A549 (cell line): Measurements from ENCODE around the gene PDK4. TPM values are rescaled to one million over a fixed set of nuclear protein-coding genes. Genes with fewer than 3 reads are reported as not detected.

Source experiments
- ATAC-seq, 2 experiments: fragments of 200-7000 bp in 1 of 2; fragments of >200 bp in 1 of 2; cut with Nextera tagmentation in 1 of 2; cut with Tn5 transposase in 1 of 2; 3 replicates each; pipeline versions ENCODE4 v1.8.0 to v1.9.1; 2018 to 2020; ENCODE audit warnings: mild to moderate bottlenecking in 1 of 2, moderate library complexity in 1 of 2
- CTCF ChIA-PET: fragments of 300-600 bp; sonication (Branson Sonifier 250); formaldehyde crosslinking; extraction: SDS; loops from one replicate; lab custom pipeline; 2021; ENCODE audit warnings: antibody characterized with exemption, inconsistent platforms; lab: Yijun Ruan, JAX
- POLR2A ChIA-PET: fragments of 350-600 bp; formaldehyde crosslinking; extraction: SDS; loops from one replicate; lab custom pipeline; 2021; ENCODE audit warnings: antibody characterized with exemption, inconsistent platforms; lab: Yijun Ruan, JAX
- DNase-seq, 2 experiments: peaks; one replicate each; pipeline versions ENCODE4 v3.0.0 to v3.0.0-alpha.2; 2011 to 2016; ENCODE audit warnings: low read depth in 1 of 2, low spot score in 1 of 2
- FAIRE-seq: peaks from 2 replicates; lab custom pipeline; 2011; peaks lifted over from hg19 to GRCh38; lab: Jason Lieb, UNC
- H3K27ac ChIP-seq, 2 experiments: fragments of >200 bp; sonication (Bioruptor Twin); formaldehyde crosslinking; 3 replicates each; pipeline ENCODE4 v1.5.1; 2016 to 2017
- H3K4me1 ChIP-seq: fragments of >200 bp; sonication (Bioruptor Twin); formaldehyde crosslinking; 3 replicates; pipeline ENCODE4 v1.6.1; 2016
- H3K4me2 ChIP-seq: fragments of >200 bp; sonication (Bioruptor Twin); formaldehyde crosslinking; 3 replicates; pipeline ENCODE4 v1.6.1; 2016
- H3K4me3 ChIP-seq: fragments of >200 bp; sonication (Bioruptor Twin); formaldehyde crosslinking; 3 replicates; pipeline ENCODE4 v1.5.1; 2016
- H3K9me3 ChIP-seq: fragments of >200 bp; sonication (Bioruptor Twin); formaldehyde crosslinking; 3 replicates; pipeline ENCODE4 v1.6.1; 2016
- BHLHE40 ChIP-seq: IDR thresholded peaks from 2 replicates; pipeline ENCODE4 v1.6.1; 2012; ENCODE audit warnings: low read depth, low read length, inconsistent platforms
- CTCF ChIP-seq: fragments of >200 bp; sonication (Bioruptor Twin); formaldehyde crosslinking; IDR thresholded peaks from 3 replicates; pipeline ENCODE4 v1.5.1; 2016
- EHF ChIP-seq: fragments of 250-450 bp; sonication (Bioruptor Pico); IDR thresholded peaks from 2 replicates; pipeline ENCODE4 v1.5.0; 2020; ENCODE audit warnings: mild to moderate bottlenecking
- ELK1 ChIP-seq: fragments of 150-350 bp; IDR thresholded peaks from 2 replicates; pipeline ENCODE4 v1.6.1; 2014; ENCODE audit warnings: low read depth, mild to moderate bottlenecking, low read length
- FOSB ChIP-seq: fragments of 250-450 bp; sonication (Bioruptor Pico); IDR thresholded peaks from 2 replicates; pipeline ENCODE4 v1.5.0; 2020; ENCODE audit warnings: mild to moderate bottlenecking, moderate library complexity
- HMGXB4 ChIP-seq: fragments of 250-450 bp; sonication (Bioruptor Pico); IDR thresholded peaks from 2 replicates; pipeline ENCODE4 v1.5.0; 2021; ENCODE audit warnings: mild to moderate bottlenecking, moderate library complexity, borderline replicate concordance
- HOXB13 ChIP-seq: fragments of 250-450 bp; sonication (Bioruptor Pico); IDR thresholded peaks from 2 replicates; pipeline ENCODE4 v1.5.0; 2020; ENCODE audit warnings: low read depth, mild to moderate bottlenecking, moderate library complexity
- NPAS2 ChIP-seq: fragments of 250-450 bp; sonication (Bioruptor Pico); IDR thresholded peaks from 2 replicates; pipeline ENCODE4 v1.8.0; 2022; ENCODE audit warnings: mild to moderate bottlenecking, moderate library complexity, borderline replicate concordance
- POLR2AphosphoS2 ChIP-seq: conservative IDR thresholded peaks from 2 replicates; pipeline ENCODE4 v1.6.1; 2012; ENCODE audit warnings: low read length, improper control_type of control experiment, inconsistent platforms
- RAD21 ChIP-seq, 2 experiments: fragments of >200 bp in 1 of 2; sonication (Bioruptor Twin) in 1 of 2; formaldehyde crosslinking in 1 of 2; IDR thresholded peaks in 1 of 2; conservative IDR thresholded peaks in 1 of 2; 2 replicates in 1 of 2; 3 replicates in 1 of 2; pipeline ENCODE4 v1.6.1; 2012 to 2018; ENCODE audit warnings: inconsistent platforms in 1 of 2
- RARB ChIP-seq: fragments of 250-450 bp; sonication (Bioruptor Pico); IDR thresholded peaks from 2 replicates; pipeline ENCODE4 v1.8.0; 2021; ENCODE audit warnings: mild to moderate bottlenecking, moderate library complexity
- SMC3 ChIP-seq: fragments of >200 bp; sonication (Bioruptor Twin); formaldehyde crosslinking; IDR thresholded peaks from 3 replicates; pipeline ENCODE4 v1.6.1; 2018; ENCODE audit warnings: inconsistent platforms
- SREBF2 ChIP-seq: fragments of 450-650 bp; IDR thresholded peaks from 2 replicates; pipeline ENCODE4 v1.6.1; 2014; ENCODE audit warnings: mild to moderate bottlenecking, moderate library complexity
- TFCP2L1 ChIP-seq: fragments of 250-450 bp; sonication (Bioruptor Pico); IDR thresholded peaks from 2 replicates; pipeline ENCODE4 v1.5.0; 2021; ENCODE audit warnings: mild to moderate bottlenecking
- ZFP36 ChIP-seq: fragments of 450-650 bp; IDR thresholded peaks from 2 replicates; pipeline ENCODE4 v1.6.1; 2014; ENCODE audit warnings: borderline replicate concordance; ENCODE audit not compliant: partially characterized antibody
- whole genome bisulfite sequencing: methylation state at CpG from one replicate; pipeline ENCODE4 v1.1.6; 2017; ENCODE audit errors: missing lambda C conversion rate; 5-methylcytosine and 5-hydroxymethylcytosine counted together
- polyA plus RNA-seq, 4 experiments: library from polyadenylated mRNA; depleted of rRNA in 3 of 4; stranded (reverse); fragments of >200 nt; fragmentation: RNase III in 1 of 4; extraction: RNeasy Plus Mini Kit Qiagen cat#74134 plus additional on column Dnase treatment in 1 of 4; gene quantifications; 2 replicates in 3 of 4; 3 replicates in 1 of 4; pipeline ENCODE4 v1.2.3, GENCODE V29; 2011 to 2017
- TF ChIP-seq, protein P1 (sequence below): IDR thresholded peaks from 2 replicates; pipeline ENCODE4 v1.6.1; 2012

PDK4 gene
- polyA plus RNA-seq, 2 of the 4 experiments (the other 2 are of a cell fraction) = 8.6 to 21.9 TPM

DNA sequence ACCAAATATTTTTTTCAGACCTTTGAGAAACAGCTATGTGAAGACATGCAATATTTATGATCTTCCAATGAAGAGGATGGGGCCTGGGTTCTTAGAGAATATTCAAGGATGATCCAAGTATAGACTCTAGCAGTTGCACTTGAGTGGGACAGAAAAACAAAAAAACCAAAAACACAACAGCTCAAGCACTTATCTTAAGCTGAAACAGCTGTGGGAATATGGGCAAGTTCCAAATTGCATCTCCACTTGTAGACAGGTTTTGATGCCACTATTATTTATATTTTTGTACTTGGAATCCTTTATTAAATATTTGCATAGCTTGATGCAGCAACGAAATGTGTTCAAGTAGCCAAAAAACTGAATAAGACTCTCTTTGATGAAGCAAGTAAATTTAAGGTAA, 2.2 kb upstream of the PDK4 start:
- no peak for TF ChIP-seq SMC3
- no peak for TF ChIP-seq POLR2AphosphoS2
- no peak for TF ChIP-seq NPAS2 (CRISPR knock-in tag)
- TF ChIP-seq RARB (CRISPR knock-in tag) = no peak
- no peak for TF ChIP-seq BHLHE40
- no peak for TF ChIP-seq ZFP36
- no peak for TF ChIP-seq EHF
- no peak for TF ChIP-seq ELK1
- no peak for TF ChIP-seq SREBF2
- no peak for TF ChIP-seq HMGXB4 (CRISPR knock-in tag)
- TF ChIP-seq CTCF = no peak
- TF ChIP-seq HOXB13 (CRISPR knock-in tag) = no peak
- TF ChIP-seq TFCP2L1 (CRISPR knock-in tag) = no peak
- ChIA-PET POLR2A (no interaction called here), CTCF (interaction anchor here (0.7 to 1.7 kb wide), 4 partner anchors 10 to 90 kb away, joined by 3 to 4 read pairs (median 4); no protein-coding TSS in a partner anchor)
- no peak overlapping the region for H3K4me2 ChIP-seq
- no peak for DNase-seq
- no peaks in the 10 kb centered on the region for H3K9me3 ChIP-seq
- 21% methylated on average over 1 of the region's 1 CpG for WGBS
- no peak overlapping the region for H3K4me3 ChIP-seq
- ATAC-seq = no peak
- no peaks in the 10 kb centered on the region for H3K4me1 ChIP-seq
- no peak for FAIRE-seq
- no peak overlapping the region; a peak in 1 of 6 replicates for H3K27ac ChIP-seq

DNA sequence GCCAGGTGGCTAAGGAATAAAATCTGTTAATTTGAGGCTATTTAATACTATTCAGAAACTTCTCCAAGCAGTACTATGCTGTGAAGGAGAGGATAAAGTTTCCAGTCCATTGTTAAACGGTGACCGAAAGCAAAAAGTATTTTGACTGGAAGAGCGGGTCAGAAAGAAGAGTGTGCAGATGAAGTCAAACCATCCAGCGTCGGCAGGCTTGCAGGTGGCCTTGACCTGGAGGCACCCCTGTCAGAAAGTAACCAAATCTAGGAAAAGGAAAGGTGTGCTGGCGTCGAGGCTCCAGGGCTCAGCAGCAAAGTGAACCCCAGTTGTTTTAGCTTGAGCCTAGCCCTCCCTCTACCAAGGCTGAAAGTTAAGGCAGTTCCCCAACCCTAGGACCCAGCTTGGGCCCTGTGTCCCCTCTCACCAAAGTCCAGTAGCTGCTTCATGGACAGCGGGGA, 544 bp downstream of the PDK4 start:
- no peak for FAIRE-seq
- H3K4me3 ChIP-seq = peak overlapping the region; percentile 56
- WGBS = 35% methylated on average over 8 of the region's 8 CpGs
- ChIA-PET CTCF (interaction anchor here (0.6 to 2.0 kb wide), 4 partner anchors 26 to 92 kb away, joined by 3 to 4 read pairs (median 3); no protein-coding TSS in a partner anchor), POLR2A (no interaction called here)
- DNase-seq = peak in 1 of 2 experiments; percentile 12
- TF ChIP-seq RAD21 (conservative IDR thresholded peaks at IDR 0.05 in 1 of 2, IDR thresholded peaks at IDR 0.05 in 1 of 2) (no peak), ELK1 (no peak), FOSB (CRISPR knock-in tag) (no peak)
- TF ChIP-seq, protein P1, sequence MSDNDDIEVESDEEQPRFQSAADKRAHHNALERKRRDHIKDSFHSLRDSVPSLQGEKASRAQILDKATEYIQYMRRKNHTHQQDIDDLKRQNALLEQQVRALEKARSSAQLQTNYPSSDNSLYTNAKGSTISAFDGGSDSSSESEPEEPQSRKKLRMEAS = no peak
- peaks cover 3% of the 10 kb centered on the region; the same call in 2 of the 3 replicates for H3K4me1 ChIP-seq
- peak overlapping the region; percentile 87 for H3K4me2 ChIP-seq
- peak in 1 of 2 experiments; percentile 4; a peak in 1 of 6 replicates for ATAC-seq
- no peaks in the 10 kb centered on the region for H3K9me3 ChIP-seq
- H3K27ac ChIP-seq = peak overlapping the region; percentile 68 to 85
